ENCODE results near the gene MARCO.

MARCO gene

GRCh38 chr2:118913803-118914645 lies 28.0 kb upstream of the MARCO start:
- Histone ChIP-seq H3K9ac (ENCODE audit: low read length) (no peak overlapping the region), H3F3A (ENCODE audit: insufficient read depth, low read length) (no peaks in the 10 kb centered on the region), H3K4me2 (ENCODE audit: low read length) (no peak overlapping the region)

GRCh38 chr2:118914721-118915453 lies 27.1 kb upstream of the MARCO start:
- H3K9ac ChIP-seq (ENCODE audit: low read length) = no peak overlapping the region

More at GRCh38 chr2:118913803-118914645, 28.0 kb upstream of the MARCO start:
- Histone ChIP-seq H3K36me3 (ENCODE audit: insufficient read depth, low read length) (no peaks in the 10 kb centered on the region), H3K27me3 (ENCODE audit: insufficient read depth, low read length) (no peaks in the 10 kb centered on the region; the same call in 1 of the 2 replicates), H3K27ac (ENCODE audit: low read depth, low read length, poor library complexity, severe bottlenecking) (no peak overlapping the region), H4K20me1 (ENCODE audit: insufficient read depth, low read length) (no peaks in the 10 kb centered on the region), H3K9me2 (ENCODE audit: low read depth, low read length) (no peaks in the 10 kb centered on the region), H3K4me3 (ENCODE audit: low read depth, low read length, poor library complexity, severe bottlenecking) (no peak overlapping the region), H3K4me1 (ENCODE audit: insufficient read depth, low read length, severe bottlenecking) (no peaks in the 10 kb centered on the region), H3K9me3 (ENCODE audit: low read length) (no peaks in the 10 kb centered on the region), H2AFZ (ENCODE audit: low read length) (no peak overlapping the region), H3K79me2 (ENCODE audit: insufficient read depth, low read length) (no peaks in the 10 kb centered on the region)
- TF ChIP-seq EZH2 (IDR thresholded peaks at IDR 0.05; ENCODE audit: borderline replicate concordance, low read length) (no peak), CTCF (IDR thresholded peaks at IDR 0.05; ENCODE audit: low read length) (no peak)

GRCh38 chr2:118918017-118918416 lies 24.0 kb upstream of the MARCO start:
- no peaks in the 10 kb centered on the region for H3K9me2 ChIP-seq (ENCODE audit: low read depth, low read length)
- H3K4me3 ChIP-seq (ENCODE audit: low read depth, low read length, poor library complexity, severe bottlenecking) = no peak overlapping the region
- no peaks in the 10 kb centered on the region for H4K20me1 ChIP-seq (ENCODE audit: insufficient read depth, low read length)
- no peaks in the 10 kb centered on the region for H3K36me3 ChIP-seq (ENCODE audit: insufficient read depth, low read length)
- no peak overlapping the region for H3K9ac ChIP-seq (ENCODE audit: low read length)
- TF ChIP-seq CTCF (IDR thresholded peaks at IDR 0.05; ENCODE audit: low read length) = no peak
- no peak for TF ChIP-seq EZH2 (IDR thresholded peaks at IDR 0.05; ENCODE audit: borderline replicate concordance, low read length)
- H3K4me1 ChIP-seq (ENCODE audit: insufficient read depth, low read length, severe bottlenecking) = no peaks in the 10 kb centered on the region
- H3F3A ChIP-seq (ENCODE audit: insufficient read depth, low read length) = no peaks in the 10 kb centered on the region
- H3K27ac ChIP-seq (ENCODE audit: low read depth, low read length, poor library complexity, severe bottlenecking) = no peak overlapping the region
- H3K9me3 ChIP-seq (ENCODE audit: low read length) = no peaks in the 10 kb centered on the region
- H3K27me3 ChIP-seq (ENCODE audit: insufficient read depth, low read length) = no peaks in the 10 kb centered on the region
- H3K79me2 ChIP-seq (ENCODE audit: insufficient read depth, low read length) = no peaks in the 10 kb centered on the region
- no peak overlapping the region for H2AFZ ChIP-seq (ENCODE audit: low read length)
- no peak overlapping the region for H3K4me2 ChIP-seq (ENCODE audit: low read length)

More at GRCh38 chr2:118914721-118915453, 27.1 kb upstream of the MARCO start:
- Histone ChIP-seq H3K27me3 (ENCODE audit: insufficient read depth, low read length) (no peaks in the 10 kb centered on the region), H3K4me1 (ENCODE audit: insufficient read depth, low read length, severe bottlenecking) (no peaks in the 10 kb centered on the region), H3K27ac (ENCODE audit: low read depth, low read length, poor library complexity, severe bottlenecking) (no peak overlapping the region), H3K9me2 (ENCODE audit: low read depth, low read length) (no peaks in the 10 kb centered on the region), H4K20me1 (ENCODE audit: insufficient read depth, low read length) (no peaks in the 10 kb centered on the region), H3K4me2 (ENCODE audit: low read length) (no peak overlapping the region), H3K9me3 (ENCODE audit: low read length) (no peaks in the 10 kb centered on the region), H3F3A (ENCODE audit: insufficient read depth, low read length) (no peaks in the 10 kb centered on the region), H3K79me2 (ENCODE audit: insufficient read depth, low read length) (no peaks in the 10 kb centered on the region), H3K4me3 (ENCODE audit: low read depth, low read length, poor library complexity, severe bottlenecking) (no peak overlapping the region), H3K36me3 (ENCODE audit: insufficient read depth, low read length) (no peaks in the 10 kb centered on the region), H2AFZ (ENCODE audit: low read length) (no peak overlapping the region)
- TF ChIP-seq CTCF (IDR thresholded peaks at IDR 0.05; ENCODE audit: low read length) = no peak
- no peak for TF ChIP-seq EZH2 (IDR thresholded peaks at IDR 0.05; ENCODE audit: borderline replicate concordance, low read length)

Measured in OCI-LY1 (cell line).